Measurements from ENCODE around the gene POPDC2.
"Not testable (repeated sequence)": the region's sequence is repeated elsewhere in the genome, so short reads cannot be mapped to it uniquely, and the experiment has no call there.

POPDC2 gene, protein sequence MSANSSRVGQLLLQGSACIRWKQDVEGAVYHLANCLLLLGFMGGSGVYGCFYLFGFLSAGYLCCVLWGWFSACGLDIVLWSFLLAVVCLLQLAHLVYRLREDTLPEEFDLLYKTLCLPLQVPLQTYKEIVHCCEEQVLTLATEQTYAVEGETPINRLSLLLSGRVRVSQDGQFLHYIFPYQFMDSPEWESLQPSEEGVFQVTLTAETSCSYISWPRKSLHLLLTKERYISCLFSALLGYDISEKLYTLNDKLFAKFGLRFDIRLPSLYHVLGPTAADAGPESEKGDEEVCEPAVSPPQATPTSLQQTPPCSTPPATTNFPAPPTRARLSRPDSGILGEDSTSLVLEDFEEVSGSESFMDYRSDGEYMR

DNA sequence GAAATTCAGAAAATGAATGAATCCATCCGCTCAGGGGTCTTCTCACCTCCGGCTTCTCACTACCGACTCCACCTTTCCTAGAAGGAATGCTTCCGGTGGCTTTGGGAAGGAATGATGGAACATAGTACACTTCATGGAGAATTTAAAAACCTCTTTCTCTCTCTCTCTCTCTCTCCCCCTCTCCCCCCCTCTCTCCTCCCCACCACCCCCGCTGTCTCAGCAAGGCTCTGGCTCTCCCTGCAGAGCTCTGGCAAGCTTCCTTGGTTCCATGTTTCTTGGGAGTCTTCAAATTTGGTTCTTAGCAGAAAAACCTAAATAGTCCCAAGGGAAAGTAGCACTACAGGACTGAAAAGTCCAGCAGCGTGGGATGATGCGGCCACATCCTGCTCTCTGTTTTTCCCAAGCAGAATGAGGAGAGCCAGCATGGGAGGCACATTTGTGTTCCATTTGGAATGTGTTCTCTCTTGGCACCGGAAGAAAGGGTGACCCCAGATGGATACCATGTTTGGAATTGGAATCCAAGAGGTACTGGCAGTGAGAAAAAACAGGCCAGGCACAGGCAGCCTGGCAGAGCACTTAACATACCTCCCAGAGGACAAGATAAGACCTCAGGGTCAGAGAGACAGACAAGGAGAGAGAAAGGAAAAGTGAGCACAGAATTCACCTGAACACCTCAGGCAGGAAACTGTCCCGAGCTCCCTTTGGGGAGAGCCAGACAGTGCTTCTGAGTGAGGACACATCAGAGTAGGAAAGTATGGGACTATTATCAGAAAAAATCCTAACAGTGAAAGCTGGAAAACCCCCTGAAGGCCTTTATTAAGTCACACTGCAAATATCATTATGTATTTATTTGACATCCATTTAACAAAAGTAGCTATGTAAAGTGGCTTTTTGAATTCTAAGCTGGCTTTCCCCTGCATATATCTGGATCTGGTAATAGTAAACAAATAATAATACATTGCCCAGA is at the start of gene POPDC2:
Gene POPDC2, minus strand, starts transcription at position 116 of the 967 bp plus-strand sequence. CDS start 166 bp downstream, outside the sequence.
- no peak for DNase-seq (ENCODE audit: low read depth)

DNA sequence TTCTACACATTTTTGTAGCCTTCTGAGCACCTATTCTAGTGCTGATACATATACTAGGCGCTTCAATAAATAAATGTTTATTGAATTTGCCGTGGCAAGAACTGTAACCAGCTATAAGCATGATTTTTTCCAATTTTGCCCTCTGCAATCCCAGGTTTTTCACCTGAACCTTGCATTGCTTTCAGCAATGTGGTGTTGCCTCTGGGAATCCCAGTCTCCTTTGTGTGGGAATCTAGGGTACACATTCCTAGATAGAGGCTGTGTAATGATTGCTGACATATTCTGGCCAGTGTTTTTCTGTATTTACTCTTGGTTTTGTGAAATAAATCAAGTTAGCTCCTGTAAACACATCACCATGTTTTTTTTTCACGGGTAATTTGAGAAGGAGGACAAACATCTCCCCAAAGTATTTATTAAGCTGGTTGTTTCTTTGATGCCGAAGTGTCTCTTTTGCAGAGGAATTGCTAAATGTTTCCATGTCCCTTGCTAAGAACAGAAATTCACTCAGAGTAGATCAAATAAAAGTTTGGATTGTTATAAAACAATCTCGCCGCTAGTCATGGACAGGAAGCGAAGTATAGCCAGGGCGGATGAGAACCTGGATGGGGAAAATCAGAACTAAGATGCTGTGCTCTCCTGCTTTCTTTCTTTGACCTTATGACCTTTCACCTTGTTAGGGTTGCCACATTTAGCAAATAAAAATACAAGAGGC is 43.6 kb upstream of the POPDC2 start:
- DNase-seq (ENCODE audit: low read depth): no peak

DNA sequence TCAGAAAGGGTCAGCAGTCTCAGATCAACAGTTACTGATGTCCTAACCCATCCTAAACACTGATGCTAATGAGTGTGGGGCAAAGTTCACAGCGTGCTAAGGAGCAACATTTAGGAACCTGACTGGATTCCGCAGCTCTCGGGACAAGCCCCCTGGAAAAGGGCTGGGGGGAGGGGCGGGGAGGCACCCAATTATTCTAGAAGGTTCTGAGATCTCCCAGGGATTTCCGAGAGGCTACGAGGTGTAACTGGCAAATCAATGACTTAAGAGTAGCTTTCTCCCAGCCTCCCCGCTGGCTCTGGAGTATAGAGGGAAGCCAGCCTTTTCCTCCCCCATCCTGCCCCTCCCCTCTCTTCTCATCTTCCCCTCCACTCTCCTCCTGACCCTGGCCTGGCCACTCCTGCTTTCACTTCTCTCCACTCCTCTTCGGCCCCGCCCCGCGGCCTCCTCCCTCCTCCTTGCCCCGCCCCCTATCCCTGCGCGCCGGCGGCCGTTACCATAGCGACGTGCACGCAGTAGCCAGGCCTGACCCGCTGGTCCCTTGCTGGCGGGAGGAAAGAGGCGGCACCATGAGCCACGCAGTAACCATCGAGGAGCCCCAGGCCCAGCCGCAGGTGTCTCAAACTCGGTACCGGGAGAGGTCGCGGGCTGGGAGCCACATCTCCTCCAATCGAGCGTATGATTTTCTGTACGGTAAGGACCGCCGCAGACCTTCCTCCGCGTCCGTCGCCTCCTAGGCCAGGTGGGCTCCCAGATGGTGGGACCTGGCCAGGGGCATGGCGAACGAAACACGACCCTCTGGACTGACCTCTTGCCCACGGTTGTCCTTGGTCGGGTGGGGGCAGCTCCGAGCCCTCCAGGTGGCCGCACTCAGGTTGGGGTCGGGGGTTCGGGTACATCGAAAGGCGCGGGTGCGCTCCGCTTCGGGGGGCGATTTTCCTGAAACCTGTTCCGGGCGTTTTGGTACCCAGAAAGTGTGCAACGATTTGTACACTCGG is 42.4 kb upstream of the POPDC2 start, which contains the start of gene CFAP91:
Gene CFAP91, plus strand, starts transcription at position 493 of the 998 bp plus-strand sequence. Its CDS starts 77 bp downstream, at position 570.
- DNase-seq (ENCODE audit: low read depth): peak; percentile 80

DNA sequence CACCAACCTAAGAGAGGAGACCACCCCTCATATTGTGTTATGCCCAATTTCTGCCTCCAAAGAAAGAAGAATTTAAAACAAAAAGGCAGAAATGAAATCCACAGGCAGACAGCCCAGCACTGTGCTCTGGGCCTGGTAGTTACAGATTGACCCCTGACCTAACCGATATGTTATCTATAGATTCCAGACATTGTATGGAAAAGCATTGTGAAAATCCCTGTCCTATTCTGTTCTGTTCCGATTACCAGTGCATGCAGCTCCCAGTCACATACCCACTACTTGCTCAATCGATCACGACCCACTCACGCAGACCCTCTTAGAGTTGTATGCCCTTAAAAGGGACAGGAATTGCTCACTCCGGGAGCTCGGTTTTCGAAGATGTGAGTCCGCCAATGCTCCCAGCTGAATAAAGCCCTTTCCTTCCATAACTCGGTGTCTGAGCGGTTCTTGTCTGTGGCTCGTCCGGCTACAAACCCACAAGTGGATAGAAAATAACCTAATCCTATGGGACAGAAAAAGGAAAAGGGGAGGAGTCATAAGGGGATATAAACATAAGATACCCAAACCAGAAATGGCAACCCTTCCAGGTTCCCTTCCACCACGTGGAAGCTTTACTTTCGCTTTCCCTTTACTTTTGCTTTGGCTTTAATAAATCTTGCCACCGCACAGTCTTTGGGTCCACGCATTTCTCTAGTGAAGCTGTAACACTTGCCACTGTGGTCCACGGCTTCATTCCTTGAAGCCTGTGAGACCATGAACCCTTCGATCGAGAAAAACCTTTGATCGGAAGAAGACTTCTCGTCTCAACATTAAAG is 40.7 kb upstream of the POPDC2 start:
- no peak for DNase-seq (ENCODE audit: low read depth)

DNA sequence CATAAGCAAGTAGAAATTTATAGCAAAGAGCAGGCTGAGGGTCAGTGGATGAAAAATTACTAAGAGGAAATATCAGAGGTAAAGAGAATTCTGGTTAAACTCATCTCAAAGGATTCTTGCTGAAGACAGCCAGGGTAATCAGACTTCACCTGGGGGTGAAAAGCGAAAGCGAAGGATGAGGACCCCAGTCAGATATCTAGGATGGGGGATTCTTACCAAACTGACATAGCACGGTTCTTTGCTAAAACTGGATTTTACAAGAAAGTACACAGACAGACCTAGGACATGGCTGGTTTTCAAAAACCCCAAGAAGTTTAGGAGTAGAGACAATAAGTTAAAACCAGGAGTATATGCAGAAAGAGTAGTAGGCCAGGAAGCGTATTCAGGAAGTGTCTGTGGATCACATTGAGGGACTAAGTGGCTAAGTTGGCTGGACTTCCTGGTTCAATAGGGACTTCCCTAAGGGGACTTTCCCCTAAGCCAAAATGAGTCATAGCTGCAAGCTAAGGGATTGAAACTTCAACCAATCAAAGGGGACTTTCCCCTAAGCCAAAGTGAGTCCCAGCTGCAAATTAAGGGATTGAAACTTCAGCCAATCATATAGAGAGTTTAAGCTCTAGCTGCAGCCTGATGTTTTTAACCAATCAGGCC is 40.0 kb upstream of the POPDC2 start:
- no peak for DNase-seq (ENCODE audit: low read depth)

DNA sequence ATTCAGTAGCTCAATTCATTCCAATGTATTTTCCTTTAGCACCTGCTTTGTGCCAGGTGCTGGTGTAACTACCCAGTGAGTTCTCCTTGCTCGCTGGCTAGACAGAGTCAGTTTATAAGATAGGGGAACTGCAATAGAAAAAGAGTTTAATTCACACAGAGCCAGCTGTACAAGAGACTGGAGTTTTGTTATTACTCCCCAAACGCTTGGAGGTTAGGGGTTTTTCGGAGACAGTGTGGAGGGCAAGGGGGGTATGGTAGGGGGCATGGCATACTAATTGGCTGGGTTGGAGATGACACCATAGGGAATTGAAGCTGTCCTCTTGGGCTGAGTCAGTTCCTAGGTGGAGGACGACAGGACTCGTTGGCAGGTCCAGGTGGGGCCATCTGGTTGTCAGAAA is 37.0 kb upstream of the POPDC2 start:
- no peak for DNase-seq (ENCODE audit: low read depth)

DNA sequence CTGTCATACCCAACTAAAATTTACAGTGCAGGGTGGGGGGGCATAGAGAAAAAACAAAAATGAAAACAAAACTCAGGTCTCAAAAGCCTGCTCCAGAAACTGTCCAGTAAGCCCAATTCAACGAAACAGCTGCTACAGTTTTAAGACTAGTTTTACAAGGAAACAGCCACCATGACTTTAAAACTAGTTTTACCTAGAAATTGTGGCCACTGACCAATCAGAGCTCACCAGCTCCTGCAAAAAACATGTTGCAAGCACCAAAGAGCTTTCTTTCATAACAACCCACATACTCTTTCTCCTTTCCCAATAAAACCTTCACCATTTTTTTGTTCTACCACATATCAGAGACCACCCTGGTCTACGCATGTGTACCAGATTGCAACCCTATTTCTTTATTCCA is 35.1 kb upstream of the POPDC2 start:
- no peak for DNase-seq (ENCODE audit: low read depth)

DNA sequence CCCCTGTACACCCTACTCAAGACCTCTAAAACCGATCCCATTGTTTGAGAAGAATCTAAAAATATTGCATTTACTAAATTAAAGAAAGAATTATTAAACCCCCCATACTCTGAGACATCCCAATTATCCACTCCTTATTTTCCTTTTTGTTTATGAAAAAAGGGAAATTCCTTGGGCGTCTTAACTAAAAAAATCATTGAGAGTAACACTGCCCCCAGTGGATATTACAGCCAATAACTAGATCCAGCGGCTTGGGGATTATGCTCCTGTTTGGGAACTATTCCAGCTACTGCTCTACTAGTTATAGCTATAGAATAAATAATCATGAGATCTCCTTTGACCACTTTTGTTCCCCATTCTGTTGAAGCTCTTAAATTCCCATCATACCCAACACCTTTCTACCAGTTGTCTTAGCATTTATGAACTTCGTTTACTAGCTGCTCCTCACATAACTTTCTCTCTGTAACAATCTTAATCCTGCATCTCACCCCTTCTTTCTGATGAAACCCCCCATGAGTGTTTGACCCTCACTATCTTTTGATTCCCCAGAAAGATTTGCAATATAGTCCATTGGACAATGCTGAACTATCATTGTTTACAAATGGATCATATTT is 29.8 kb upstream of the POPDC2 start:
- DNase-seq (ENCODE audit: low read depth): no peak

DNA sequence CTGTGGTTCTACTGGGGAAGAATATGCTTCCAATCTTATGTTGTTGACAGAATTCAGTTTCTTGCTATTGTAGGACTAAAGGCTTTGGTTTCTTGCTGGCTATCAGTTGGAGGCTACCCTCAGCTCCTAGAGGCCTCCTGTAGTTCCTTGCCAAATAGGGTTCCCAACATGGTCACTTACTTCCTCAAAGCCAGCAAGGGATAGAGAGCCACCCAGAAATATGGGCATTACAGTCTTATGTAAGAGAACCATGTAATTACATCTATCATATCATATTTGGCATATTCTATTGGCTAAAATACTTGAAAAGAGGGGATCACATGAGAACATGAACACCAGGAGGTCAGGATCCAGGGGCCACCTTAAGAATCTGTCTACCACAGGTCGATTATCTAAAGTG is 23.0 kb upstream of the POPDC2 start:
- DNase-seq (ENCODE audit: low read depth): no peak

DNA sequence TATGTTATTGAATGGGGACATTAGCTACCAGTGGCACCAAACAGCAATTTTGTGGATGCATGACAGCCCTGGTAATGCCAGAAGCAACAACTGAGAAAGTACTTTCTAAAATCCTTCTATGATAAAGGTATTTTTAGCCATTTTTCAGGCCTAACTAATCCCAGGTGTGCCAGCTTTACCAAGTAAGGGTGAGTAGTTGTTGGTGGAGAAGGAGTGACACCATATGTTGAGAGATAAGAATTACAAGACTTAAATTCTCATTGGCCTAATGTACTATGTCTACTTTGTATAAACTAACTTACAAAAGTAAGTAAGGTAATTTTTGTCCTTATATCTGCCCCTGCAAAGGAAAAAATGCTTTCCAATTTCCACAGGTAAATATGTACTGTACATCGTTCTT is 20.9 kb upstream of the POPDC2 start:
- no peak for DNase-seq (ENCODE audit: low read depth)

DNA sequence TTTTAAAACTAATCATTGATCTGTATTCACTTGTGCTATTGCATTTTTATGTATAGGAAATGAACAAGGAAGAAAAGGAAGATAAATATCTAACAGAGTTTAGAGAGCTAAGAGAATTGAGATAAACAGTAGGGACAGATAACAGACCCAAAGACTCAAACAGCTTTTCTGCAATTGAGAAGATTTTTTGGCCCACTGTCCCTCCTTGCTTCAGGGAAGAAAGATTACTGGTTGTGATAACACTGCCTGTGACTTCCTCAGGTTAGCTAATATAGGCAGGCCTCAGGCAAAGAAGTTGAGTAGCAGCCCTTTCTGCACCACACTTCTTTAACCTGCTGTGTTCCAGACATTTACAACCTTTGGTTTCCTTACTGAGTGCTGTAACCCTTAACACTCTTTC is 19.5 kb upstream of the POPDC2 start:
- no peak for DNase-seq (ENCODE audit: low read depth)

DNA sequence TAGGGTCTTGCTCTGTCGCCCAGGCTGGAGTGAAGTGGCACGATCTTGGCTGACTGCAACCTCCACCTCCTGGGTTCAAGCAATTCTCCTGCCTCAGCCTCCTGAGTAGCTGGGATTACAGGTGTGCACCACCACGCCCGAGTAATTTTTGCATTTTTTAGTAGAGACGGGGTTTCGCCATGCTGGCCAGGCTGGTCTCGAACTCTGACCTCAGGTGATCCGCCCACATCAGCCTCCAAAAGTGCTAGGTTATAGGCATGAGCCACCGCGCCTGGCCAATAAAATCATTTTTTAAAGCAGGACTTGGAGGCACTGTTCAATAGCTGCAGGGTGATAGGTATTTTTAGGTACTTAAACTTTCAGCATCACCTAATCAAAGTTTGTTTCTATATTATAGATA is 17.8 kb upstream of the POPDC2 start:
- not testable (repeated sequence) for DNase-seq (ENCODE audit: low read depth)

DNA sequence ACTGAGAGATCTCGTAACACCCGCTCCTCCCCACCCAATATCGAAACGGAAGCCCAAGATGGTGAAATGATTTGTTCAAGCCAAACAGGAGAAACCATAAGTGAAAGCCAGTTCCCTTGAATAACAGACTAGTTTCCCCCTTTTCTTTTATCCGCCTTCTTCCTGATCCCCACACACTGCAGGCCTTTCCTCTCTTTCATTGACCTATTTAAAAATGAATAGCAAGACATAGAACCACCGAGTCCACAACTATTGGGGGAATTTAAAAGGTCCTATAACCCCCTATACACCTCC is 17.2 kb upstream of the POPDC2 start:
- DNase-seq (ENCODE audit: low read depth): no peak

DNA sequence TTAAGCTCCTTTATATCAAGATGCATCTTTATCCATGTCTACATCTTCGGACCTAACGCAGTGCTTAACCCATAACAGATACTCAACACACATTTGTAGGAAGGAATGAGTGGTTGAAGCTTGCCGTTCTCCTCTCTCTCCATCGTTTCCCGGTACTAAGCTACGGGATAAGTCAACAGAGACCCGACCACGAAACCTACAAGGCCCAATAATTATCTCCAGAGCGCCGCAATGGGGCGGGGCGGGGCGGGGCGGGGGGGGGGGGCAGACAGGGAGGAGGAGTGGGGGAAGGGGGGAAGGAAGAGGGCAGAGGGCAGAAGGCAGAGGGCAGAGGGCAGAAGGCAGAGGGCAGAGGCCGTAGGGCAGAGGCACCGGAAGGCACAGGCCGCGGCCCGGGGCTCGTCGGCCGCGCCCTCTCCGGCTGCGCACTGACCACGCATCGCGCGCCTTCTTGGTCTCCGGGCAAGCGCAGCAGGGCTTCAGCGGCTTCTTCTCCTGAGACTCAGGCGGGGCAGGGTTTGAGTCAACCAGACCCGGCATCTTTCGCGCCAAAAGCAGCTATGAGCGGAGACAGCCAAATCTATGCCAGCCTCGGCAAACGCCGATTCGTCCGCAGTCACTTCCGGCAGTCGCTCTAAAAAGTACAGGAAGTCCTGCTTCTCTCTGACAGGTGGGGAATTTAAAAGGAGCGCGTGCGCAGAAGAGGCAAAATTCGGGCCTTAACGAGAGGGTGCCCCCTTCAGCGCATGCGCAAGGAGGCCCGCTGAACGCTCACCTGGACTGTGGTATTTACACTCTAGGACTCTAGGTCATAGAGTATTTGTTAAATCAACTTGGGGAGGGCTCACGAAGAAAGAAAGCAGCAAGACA is 16.6 kb upstream of the POPDC2 start, which contains the start of gene COX17:
Gene COX17, minus strand, starts transcription at position 636 of the 870 bp plus-strand sequence. Its CDS starts 96 bp downstream, at position 540.
- DNase-seq (ENCODE audit: low read depth): peak; percentile 89

DNA sequence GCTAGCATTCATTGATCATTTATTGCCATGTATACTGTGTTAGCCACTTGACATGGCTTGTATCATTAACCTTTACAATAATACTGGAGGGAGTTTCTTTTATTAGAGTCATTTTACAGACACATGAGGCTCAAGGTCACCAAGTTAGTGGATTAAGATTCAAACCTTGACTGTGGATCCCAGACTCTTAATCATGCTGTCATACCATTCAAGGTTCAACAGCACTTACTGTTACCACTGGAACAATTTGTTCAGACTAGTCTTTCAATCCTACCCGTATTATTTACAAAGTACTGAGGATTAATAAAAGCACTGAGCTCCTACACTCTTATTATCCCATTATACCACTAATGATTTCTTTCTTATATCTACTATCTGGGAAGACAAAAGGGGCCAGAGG is 15.6 kb upstream of the POPDC2 start:
- no peak for DNase-seq (ENCODE audit: low read depth)

DNA sequence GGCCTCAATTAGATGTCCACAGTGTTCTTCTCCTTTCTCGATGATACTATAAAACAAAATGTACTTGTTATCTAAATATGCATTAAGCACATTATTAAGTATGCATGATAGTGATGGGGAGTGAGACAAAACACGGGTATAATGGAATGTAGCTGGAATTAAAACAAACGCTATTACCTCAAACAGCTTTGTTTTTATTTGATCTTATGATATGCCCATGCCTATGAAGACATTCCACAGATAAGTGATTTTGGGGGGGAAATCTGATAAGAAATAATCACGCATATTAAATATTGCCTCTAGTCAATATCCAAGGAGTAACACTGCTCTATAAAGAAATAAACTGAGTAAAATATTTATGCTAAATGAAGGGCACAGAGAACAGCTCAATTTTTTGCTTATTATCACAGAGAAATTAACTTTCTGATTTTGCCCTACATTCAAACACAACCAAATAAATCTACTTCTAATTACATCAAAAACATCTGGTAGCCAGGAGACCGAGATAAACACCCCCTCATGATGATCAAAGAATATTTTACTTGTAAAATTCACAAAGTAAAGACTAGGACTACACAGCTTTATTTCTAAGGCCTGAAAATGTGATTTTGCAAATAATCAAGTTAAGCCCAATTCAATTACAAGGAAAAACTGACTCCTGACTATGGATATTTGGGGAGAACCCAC is 14.9 kb upstream of the POPDC2 start:
- no peak for DNase-seq (ENCODE audit: low read depth)

DNA sequence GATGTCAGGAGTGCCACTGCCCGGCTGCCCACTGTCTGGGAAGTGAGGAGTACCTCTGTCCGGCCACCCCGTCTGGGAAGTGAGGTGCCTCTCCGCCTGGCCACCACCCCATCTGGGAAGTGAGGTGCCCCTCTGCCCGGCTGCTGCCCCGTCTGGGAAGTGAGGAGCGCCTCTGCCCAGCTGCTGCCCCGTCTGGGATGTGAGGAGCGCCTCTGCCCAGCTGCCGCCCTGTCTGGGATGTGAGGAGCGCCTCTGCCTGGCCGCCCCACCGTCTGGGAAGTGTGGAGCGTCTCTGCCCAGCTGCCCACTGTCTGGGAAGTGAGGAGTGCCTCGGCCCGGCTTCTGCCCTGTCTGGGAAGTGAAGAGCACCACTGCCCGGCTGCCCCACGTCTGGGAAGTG is 13.5 kb upstream of the POPDC2 start:
- DNase-seq (ENCODE audit: low read depth): no peak

DNA sequence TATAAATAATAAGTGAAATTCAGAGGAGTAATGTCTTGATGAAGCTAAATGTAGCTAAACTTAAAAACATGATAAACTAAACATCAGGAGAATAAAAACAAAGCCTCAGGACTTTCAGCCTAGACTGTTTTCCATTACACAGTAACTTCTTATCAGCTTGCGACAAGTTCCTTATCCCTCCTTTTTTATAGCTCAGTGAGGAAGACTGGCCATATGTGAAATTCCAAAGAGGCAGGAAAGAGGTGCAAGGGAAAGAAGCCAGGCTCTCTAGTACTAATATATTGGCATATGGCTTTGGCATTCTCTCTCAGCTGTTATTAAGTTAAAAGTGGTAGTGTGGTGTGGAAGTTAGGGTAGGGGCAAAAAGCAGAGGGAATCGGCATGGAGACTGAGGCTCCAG is 12.4 kb upstream of the POPDC2 start:
- no peak for DNase-seq (ENCODE audit: low read depth)
